Liver (tissue), 3 donors: ENCODE data around the gene ALCAM.

Experiments
- FOXA1 ChIP-seq: IDR thresholded peaks from 2 replicates; pipeline ENCODE4 v1.6.1; 2016; ENCODE audit warnings: antibody characterized with exemption
- GABPA ChIP-seq, 2 donors: IDR thresholded peaks in 1 of 2; conservative IDR thresholded peaks in 1 of 2; 2 replicates each; pipeline ENCODE4 v1.6.1; 2016; ENCODE audit warnings: antibody characterized with exemption in 2 of 2, mild to moderate bottlenecking in 1 of 2, moderate library complexity in 1 of 2
- HNF4A ChIP-seq, 2 donors: conservative IDR thresholded peaks; 2 replicates each; pipeline ENCODE4 v1.6.1; 2016; ENCODE audit warnings: antibody characterized with exemption in 2 of 2, mild to moderate bottlenecking in 2 of 2
- HNF4G ChIP-seq: IDR thresholded peaks from 2 replicates; pipeline ENCODE4 v1.6.1; 2016; ENCODE audit warnings: antibody characterized with exemption
- JUND ChIP-seq, 2 donors: IDR thresholded peaks; 2 replicates each; pipeline ENCODE4 v1.6.1; 2016; ENCODE audit warnings: antibody characterized with exemption in 2 of 2
- NR2F2 ChIP-seq: IDR thresholded peaks from 2 replicates; pipeline ENCODE4 v1.6.1; 2016; ENCODE audit warnings: antibody characterized with exemption
- RAD21 ChIP-seq, 2 donors: IDR thresholded peaks; 2 replicates each; pipeline ENCODE4 v1.6.1; 2016; ENCODE audit warnings: antibody characterized with exemption in 2 of 2, mild to moderate bottlenecking in 2 of 2
- SP1 ChIP-seq: IDR thresholded peaks from 2 replicates; pipeline ENCODE4 v1.6.1; 2018; ENCODE audit warnings: antibody characterized with exemption, mild to moderate bottlenecking
- TAF1 ChIP-seq: conservative IDR thresholded peaks from 2 replicates; pipeline ENCODE4 v1.6.1; 2016; ENCODE audit warnings: antibody characterized with exemption, mild to moderate bottlenecking
- YY1 ChIP-seq: IDR thresholded peaks from 2 replicates; pipeline ENCODE4 v1.6.1; 2016; ENCODE audit warnings: antibody characterized with exemption, mild to moderate bottlenecking
- TF ChIP-seq, protein P1 (sequence below): fragments of 150-350 bp; IDR thresholded peaks from 2 replicates; pipeline ENCODE4 v1.5.1; 2017; ENCODE audit warnings: improper control_type of control experiment, low read depth, low read length; ENCODE audit not compliant: missing input control
- TF ChIP-seq, protein P2 (sequence below): IDR thresholded peaks from 2 replicates; pipeline ENCODE4 v1.6.1; 2016; ENCODE audit warnings: antibody characterized with exemption, mild to moderate bottlenecking
- TF ChIP-seq, protein P3 (sequence below): IDR thresholded peaks from 2 replicates; pipeline ENCODE4 v1.6.1; 2016; ENCODE audit warnings: antibody characterized with exemption
- TF ChIP-seq, protein P4 (sequence below): IDR thresholded peaks from 2 replicates; pipeline ENCODE4 v1.6.1; 2016; ENCODE audit warnings: antibody characterized with exemption
- donor health status: healthy.
- donor health status: healthy.

DNA sequence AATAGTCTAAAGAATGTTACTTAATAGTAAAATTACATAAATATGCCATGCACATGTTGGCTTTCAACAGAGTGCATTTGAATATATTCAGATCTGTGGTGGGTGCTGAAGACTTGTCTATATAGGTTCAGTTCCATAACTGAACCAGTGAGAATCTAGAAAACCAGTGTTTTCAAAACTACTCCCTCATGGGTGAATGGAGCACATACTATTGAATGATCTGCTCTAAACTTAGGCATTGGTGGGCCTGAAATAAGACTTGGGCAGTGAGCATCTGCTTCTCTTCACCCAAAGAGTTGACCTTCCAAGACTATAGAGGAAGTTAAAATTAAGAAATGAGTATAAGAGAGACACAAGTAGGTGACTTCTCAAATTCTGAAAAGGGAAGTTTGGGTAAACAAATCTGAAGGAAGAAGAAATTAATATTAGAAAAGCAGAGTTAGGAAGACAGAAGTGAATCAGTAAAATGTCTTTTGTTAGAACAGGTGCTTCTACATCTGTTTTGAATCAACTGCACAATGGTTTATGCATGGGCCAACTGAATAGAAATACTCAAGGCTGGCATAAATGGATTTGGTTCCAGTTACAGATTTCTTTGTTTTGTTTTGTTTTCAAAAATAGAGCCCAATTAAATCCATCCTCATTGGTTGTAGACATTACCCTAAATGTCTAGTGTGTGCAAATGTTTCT, 19.3 kb downstream of the ALCAM start:
- TF ChIP-seq, protein P1, sequence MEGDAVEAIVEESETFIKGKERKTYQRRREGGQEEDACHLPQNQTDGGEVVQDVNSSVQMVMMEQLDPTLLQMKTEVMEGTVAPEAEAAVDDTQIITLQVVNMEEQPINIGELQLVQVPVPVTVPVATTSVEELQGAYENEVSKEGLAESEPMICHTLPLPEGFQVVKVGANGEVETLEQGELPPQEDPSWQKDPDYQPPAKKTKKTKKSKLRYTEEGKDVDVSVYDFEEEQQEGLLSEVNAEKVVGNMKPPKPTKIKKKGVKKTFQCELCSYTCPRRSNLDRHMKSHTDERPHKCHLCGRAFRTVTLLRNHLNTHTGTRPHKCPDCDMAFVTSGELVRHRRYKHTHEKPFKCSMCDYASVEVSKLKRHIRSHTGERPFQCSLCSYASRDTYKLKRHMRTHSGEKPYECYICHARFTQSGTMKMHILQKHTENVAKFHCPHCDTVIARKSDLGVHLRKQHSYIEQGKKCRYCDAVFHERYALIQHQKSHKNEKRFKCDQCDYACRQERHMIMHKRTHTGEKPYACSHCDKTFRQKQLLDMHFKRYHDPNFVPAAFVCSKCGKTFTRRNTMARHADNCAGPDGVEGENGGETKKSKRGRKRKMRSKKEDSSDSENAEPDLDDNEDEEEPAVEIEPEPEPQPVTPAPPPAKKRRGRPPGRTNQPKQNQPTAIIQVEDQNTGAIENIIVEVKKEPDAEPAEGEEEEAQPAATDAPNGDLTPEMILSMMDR: no peak
- TF ChIP-seq, protein P2, sequence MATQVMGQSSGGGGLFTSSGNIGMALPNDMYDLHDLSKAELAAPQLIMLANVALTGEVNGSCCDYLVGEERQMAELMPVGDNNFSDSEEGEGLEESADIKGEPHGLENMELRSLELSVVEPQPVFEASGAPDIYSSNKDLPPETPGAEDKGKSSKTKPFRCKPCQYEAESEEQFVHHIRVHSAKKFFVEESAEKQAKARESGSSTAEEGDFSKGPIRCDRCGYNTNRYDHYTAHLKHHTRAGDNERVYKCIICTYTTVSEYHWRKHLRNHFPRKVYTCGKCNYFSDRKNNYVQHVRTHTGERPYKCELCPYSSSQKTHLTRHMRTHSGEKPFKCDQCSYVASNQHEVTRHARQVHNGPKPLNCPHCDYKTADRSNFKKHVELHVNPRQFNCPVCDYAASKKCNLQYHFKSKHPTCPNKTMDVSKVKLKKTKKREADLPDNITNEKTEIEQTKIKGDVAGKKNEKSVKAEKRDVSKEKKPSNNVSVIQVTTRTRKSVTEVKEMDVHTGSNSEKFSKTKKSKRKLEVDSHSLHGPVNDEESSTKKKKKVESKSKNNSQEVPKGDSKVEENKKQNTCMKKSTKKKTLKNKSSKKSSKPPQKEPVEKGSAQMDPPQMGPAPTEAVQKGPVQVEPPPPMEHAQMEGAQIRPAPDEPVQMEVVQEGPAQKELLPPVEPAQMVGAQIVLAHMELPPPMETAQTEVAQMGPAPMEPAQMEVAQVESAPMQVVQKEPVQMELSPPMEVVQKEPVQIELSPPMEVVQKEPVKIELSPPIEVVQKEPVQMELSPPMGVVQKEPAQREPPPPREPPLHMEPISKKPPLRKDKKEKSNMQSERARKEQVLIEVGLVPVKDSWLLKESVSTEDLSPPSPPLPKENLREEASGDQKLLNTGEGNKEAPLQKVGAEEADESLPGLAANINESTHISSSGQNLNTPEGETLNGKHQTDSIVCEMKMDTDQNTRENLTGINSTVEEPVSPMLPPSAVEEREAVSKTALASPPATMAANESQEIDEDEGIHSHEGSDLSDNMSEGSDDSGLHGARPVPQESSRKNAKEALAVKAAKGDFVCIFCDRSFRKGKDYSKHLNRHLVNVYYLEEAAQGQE: no peak
- no peak for TF ChIP-seq TAF1
- no peak for TF ChIP-seq HNF4G
- TF ChIP-seq, protein P3, sequence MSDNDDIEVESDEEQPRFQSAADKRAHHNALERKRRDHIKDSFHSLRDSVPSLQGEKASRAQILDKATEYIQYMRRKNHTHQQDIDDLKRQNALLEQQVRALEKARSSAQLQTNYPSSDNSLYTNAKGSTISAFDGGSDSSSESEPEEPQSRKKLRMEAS: no peak
- no peak for TF ChIP-seq YY1
- TF ChIP-seq RAD21 (IDR thresholded peaks at IDR 0.05): no peak
- no peak for TF ChIP-seq JUND (IDR thresholded peaks at IDR 0.05)
- TF ChIP-seq GABPA (IDR thresholded peaks at IDR 0.05 in 1 of 2, conservative IDR thresholded peaks at IDR 0.05 in 1 of 2): no peak
- TF ChIP-seq, protein P4, sequence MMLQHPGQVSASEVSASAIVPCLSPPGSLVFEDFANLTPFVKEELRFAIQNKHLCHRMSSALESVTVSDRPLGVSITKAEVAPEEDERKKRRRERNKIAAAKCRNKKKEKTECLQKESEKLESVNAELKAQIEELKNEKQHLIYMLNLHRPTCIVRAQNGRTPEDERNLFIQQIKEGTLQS: no peak
- TF ChIP-seq HNF4A (conservative IDR thresholded peaks at IDR 0.05): no peak
- TF ChIP-seq FOXA1: no peak
- TF ChIP-seq SP1: no peak
- no peak for TF ChIP-seq NR2F2
